H1 (cell line): ENCODE measurements around the gene SENP7. TPM values are rescaled to one million over a fixed set of nuclear protein-coding genes. Genes with fewer than 3 reads are reported as not detected.

Experiments used
- CTCF ChIA-PET: fragments of 300-600 bp; sonication (Branson Sonifier 250); formaldehyde crosslinking; loops from one replicate; lab custom pipeline; 2021; ENCODE audit not compliant: partially characterized antibody; lab: Charles Lee
- POLR2A ChIA-PET: fragments of 300-600 bp; sonication (Branson Sonifier 250); formaldehyde crosslinking; loops from one replicate; lab custom pipeline; 2021; ENCODE audit warnings: inconsistent platforms; ENCODE audit not compliant: partially characterized antibody; lab: Charles Lee
- DNase-seq, 2 experiments: peaks; one replicate each; pipeline versions ENCODE4 v3.0.0 to v3.0.0-alpha.2; 2010 to 2022; ENCODE audit warnings: low spot score in 2 of 2, low read depth in 1 of 2, mixed read lengths in 1 of 2
- FAIRE-seq: peaks from 2 replicates; lab custom pipeline; 2011; peaks lifted over from hg19 to GRCh38; lab: Jason Lieb, UNC
- H2AFZ ChIP-seq: 2 replicates; pipeline ENCODE4 v1.8.1; 2012; ENCODE audit warnings: low read length, inconsistent platforms
- H2AK5ac ChIP-seq: 2 replicates; pipeline ENCODE4 v1.6.1; 2013; ENCODE audit warnings: low read depth, low read length
- H2BK120ac ChIP-seq: replicated peaks from 2 replicates; pipeline ENCODE3; 2013; ENCODE audit warnings: low read depth, low read length, inconsistent platforms
- H2BK12ac ChIP-seq: 2 replicates; pipeline ENCODE4 v1.6.1; 2013; ENCODE audit warnings: low read depth, low read length
- H2BK15ac ChIP-seq: 2 replicates; pipeline ENCODE4 v1.6.1; 2013; ENCODE audit warnings: low read length
- H2BK20ac ChIP-seq: 2 replicates; pipeline ENCODE4 v1.6.1; 2013; ENCODE audit warnings: low read length
- H2BK5ac ChIP-seq: 2 replicates; pipeline ENCODE4 v1.6.1; 2013; ENCODE audit warnings: low read depth, low read length
- H3K14ac ChIP-seq: 2 replicates; pipeline ENCODE4 v1.6.1; 2013; ENCODE audit warnings: inconsistent platforms; ENCODE audit not compliant: insufficient read length
- H3K18ac ChIP-seq: 2 replicates; pipeline ENCODE4 v1.6.1; 2013; ENCODE audit warnings: low read length; ENCODE audit errors: extremely low read depth
- H3K23ac ChIP-seq: 2 replicates; pipeline ENCODE4 v1.6.1; 2013; ENCODE audit warnings: inconsistent platforms; ENCODE audit not compliant: insufficient read length
- H3K23me2 ChIP-seq: 2 replicates; pipeline ENCODE4 v1.6.1; 2013; ENCODE audit warnings: low read depth, low read length
- H3K27ac ChIP-seq: 2 replicates; pipeline ENCODE4 v1.6.1; 2011; ENCODE audit warnings: low read depth, low read length, inconsistent platforms
- H3K27me3 ChIP-seq, 4 experiments: replicated peaks in 1 of 4; 1 replicate in 1 of 4; 2 replicates in 3 of 4; pipeline versions ENCODE4 v1.6.1 to v1.8.1; 2011 to 2013; ENCODE audit warnings: low read length in 3 of 4, mild to moderate bottlenecking in 3 of 4, inconsistent platforms in 2 of 4, mixed read lengths in 2 of 4, moderate library complexity in 1 of 4; ENCODE audit not compliant: control insufficient read depth in 3 of 4, insufficient read depth in 3 of 4; ENCODE audit errors: extremely low read depth in 1 of 4
- H3K36me3 ChIP-seq, 4 experiments: 2 replicates each; pipeline versions ENCODE4 v1.6.1 to v1.8.1; 2011 to 2013; ENCODE audit warnings: mild to moderate bottlenecking in 4 of 4, low read length in 3 of 4, moderate library complexity in 2 of 4, control low read depth in 1 of 4, inconsistent platforms in 1 of 4; ENCODE audit not compliant: insufficient read depth in 4 of 4, control insufficient read depth in 2 of 4
- H3K4ac ChIP-seq: replicated peaks from 2 replicates; pipeline ENCODE3; 2013; ENCODE audit warnings: low read length, low read depth, mixed read lengths, inconsistent platforms; ENCODE audit not compliant: insufficient read length
- H3K4me1 ChIP-seq, 4 experiments: replicated peaks in 1 of 4; 1 replicate in 1 of 4; 2 replicates in 3 of 4; pipeline versions ENCODE4 v1.6.1 to v1.8.1; 2011 to 2013; ENCODE audit warnings: low read length in 3 of 4, inconsistent platforms in 2 of 4, mixed read lengths in 1 of 4; ENCODE audit not compliant: insufficient read depth in 4 of 4, control insufficient read depth in 3 of 4
- H3K4me2 ChIP-seq, 2 experiments: 2 replicates each; pipeline versions ENCODE4 v1.6.1 to v1.8.1; 2011 to 2013; ENCODE audit warnings: low read depth in 2 of 2, low read length in 2 of 2, control low read depth in 1 of 2, inconsistent platforms in 1 of 2, mild to moderate bottlenecking in 1 of 2; ENCODE audit not compliant: insufficient read depth in 1 of 2
- H3K4me3 ChIP-seq, 4 experiments: fragments of 200-600, 300-600 bp in 1 of 4; sonication (generic), shearing (Covaris generic), sonication (Bioruptor Twin) in 1 of 4; 2 replicates each; pipeline versions ENCODE4 v1.5.1 to v1.8.1; 2011 to 2016; ENCODE audit warnings: low read length in 4 of 4, low read depth in 3 of 4, control low read depth in 2 of 4, inconsistent platforms in 2 of 4, mild to moderate bottlenecking in 2 of 4, mixed read lengths in 1 of 4, moderate library complexity in 1 of 4; ENCODE audit not compliant: insufficient read depth in 2 of 4; ENCODE audit errors: extremely low read depth in 1 of 4
- H3K56ac ChIP-seq: replicated peaks from 2 replicates; pipeline ENCODE3; 2013; ENCODE audit warnings: low read depth, mild to moderate bottlenecking, mixed read lengths, low read length, inconsistent platforms; ENCODE audit not compliant: insufficient read length
- H3K79me1 ChIP-seq: 2 replicates; pipeline ENCODE4 v1.6.1; 2013; ENCODE audit warnings: low read depth, low read length, control low read depth
- H3K79me2 ChIP-seq, 2 experiments: 2 replicates each; pipeline versions ENCODE4 v1.6.1 to v1.8.1; 2012 to 2013; ENCODE audit warnings: low read length in 2 of 2, mild to moderate bottlenecking in 2 of 2, inconsistent platforms in 1 of 2; ENCODE audit not compliant: insufficient read depth in 2 of 2, control insufficient read depth in 1 of 2
- H3K9ac ChIP-seq, 4 experiments: replicated peaks in 1 of 4; 1 replicate in 1 of 4; 2 replicates in 3 of 4; pipeline versions ENCODE4 v1.6.1 to v1.8.1; 2011 to 2013; ENCODE audit warnings: low read depth in 3 of 4, low read length in 3 of 4, control low read depth in 2 of 4, mild to moderate bottlenecking in 2 of 4, moderate library complexity in 2 of 4, inconsistent platforms in 1 of 4; ENCODE audit errors: extremely low read depth in 1 of 4
- H3K9me3 ChIP-seq, 2 experiments: 2 replicates each; pipeline versions ENCODE4 v1.6.1 to v1.8.1; 2012 to 2013; ENCODE audit warnings: mild to moderate bottlenecking in 2 of 2, moderate library complexity in 2 of 2, control low read depth in 1 of 2, inconsistent platforms in 1 of 2, low read depth in 1 of 2, low read length in 1 of 2, mixed read lengths in 1 of 2; ENCODE audit not compliant: insufficient read depth in 2 of 2
- H4K20me1 ChIP-seq, 2 experiments: replicated peaks in 1 of 2; 2 replicates each; pipeline versions ENCODE3 to v1.8.1; 2011 to 2013; ENCODE audit warnings: inconsistent platforms in 2 of 2, low read length in 2 of 2, mild to moderate bottlenecking in 1 of 2; ENCODE audit not compliant: insufficient read depth in 2 of 2, control insufficient read depth in 1 of 2
- H4K5ac ChIP-seq: 2 replicates; pipeline ENCODE4 v1.6.1; 2013; ENCODE audit warnings: low read length, low read depth, mixed read lengths, inconsistent platforms; ENCODE audit not compliant: insufficient read length
- H4K8ac ChIP-seq: 2 replicates; pipeline ENCODE4 v1.8.0; 2013; ENCODE audit warnings: mild to moderate bottlenecking, moderate library complexity, low read length, inconsistent platforms; ENCODE audit not compliant: insufficient read depth; ENCODE audit errors: extremely low read depth
- H4K91ac ChIP-seq: replicated peaks from 2 replicates; pipeline ENCODE3; 2013; ENCODE audit warnings: low read length, mixed read lengths, inconsistent platforms; ENCODE audit not compliant: insufficient read length
- ASH2L ChIP-seq: fragments of 200-600, 300-600 bp; sonication (generic); IDR thresholded peaks from one replicate; pipeline ENCODE4 v1.7.1; 2017; ENCODE audit warnings: low read length
- BCL11A ChIP-seq, 2 experiments: IDR thresholded peaks; one replicate each; pipeline ENCODE4 v1.6.1; 2011; ENCODE audit warnings: low read depth in 2 of 2, low read length in 2 of 2, mild to moderate bottlenecking in 2 of 2
- CEBPB ChIP-seq: IDR thresholded peaks from 2 replicates; pipeline ENCODE4 v1.6.1; 2012; ENCODE audit warnings: low read depth, low read length
- CTBP2 ChIP-seq: IDR thresholded peaks from 2 replicates; pipeline ENCODE4 v1.7.0; 2011; ENCODE audit warnings: borderline replicate concordance, mild to moderate bottlenecking, moderate library complexity, mixed read lengths, low read length; ENCODE audit not compliant: insufficient read depth, insufficient read length
- FOSL1 ChIP-seq: IDR thresholded peaks from 2 replicates; pipeline ENCODE4 v1.6.1; 2011; ENCODE audit warnings: mild to moderate bottlenecking, low read depth, low read length, moderate library complexity; ENCODE audit not compliant: insufficient read depth
- GABPA ChIP-seq: IDR thresholded peaks from 2 replicates; pipeline ENCODE4 v1.6.1; 2011; ENCODE audit warnings: mild to moderate bottlenecking, low read length, moderate library complexity, borderline replicate concordance; ENCODE audit not compliant: insufficient read depth
- GTF2F1 ChIP-seq: IDR thresholded peaks from 2 replicates; pipeline ENCODE4 v1.6.1; 2012; ENCODE audit warnings: low read depth, low read length, improper control_type of control experiment, borderline replicate concordance
- HDAC2 ChIP-seq, 2 experiments: fragments of 300-600 bp in 1 of 2; sonication (generic) in 1 of 2; IDR thresholded peaks; 2 replicates each; pipeline ENCODE4 v1.6.1; 2011 to 2012; ENCODE audit warnings: low read depth in 2 of 2, low read length in 2 of 2, mild to moderate bottlenecking in 2 of 2, moderate library complexity in 2 of 2, borderline replicate concordance in 1 of 2, inconsistent platforms in 1 of 2
- JUN ChIP-seq: IDR thresholded peaks from 2 replicates; pipeline ENCODE4 v1.6.1; 2011; ENCODE audit warnings: low read depth, mild to moderate bottlenecking, improper control_type of control experiment, low read length
- SAP30 ChIP-seq: fragments of 300-600 bp; sonication (generic); IDR thresholded peaks from 2 replicates; pipeline ENCODE4 v1.7.1; 2012; ENCODE audit warnings: low read length, moderate library complexity, mild to moderate bottlenecking, inconsistent platforms; ENCODE audit not compliant: insufficient read depth, insufficient replicate concordance
- SIN3A ChIP-seq, 2 experiments: IDR thresholded peaks in 1 of 2; conservative IDR thresholded peaks in 1 of 2; 2 replicates each; pipeline ENCODE4 v1.6.1; 2011 to 2012; ENCODE audit warnings: low read length in 2 of 2, improper control_type of control experiment in 1 of 2, low read depth in 1 of 2, mild to moderate bottlenecking in 1 of 2
- SIX5 ChIP-seq: IDR thresholded peaks from 2 replicates; pipeline ENCODE4 v1.6.1; 2011; ENCODE audit warnings: mild to moderate bottlenecking, low read depth, low read length
- SP4 ChIP-seq: IDR thresholded peaks from 2 replicates; pipeline ENCODE4 v1.6.1; 2012; ENCODE audit warnings: low read length, inconsistent platforms
- WGBS, 2 experiments: shearing (Covaris generic) in 1 of 2; methylation state at CpG; one replicate each; pipeline versions ENCODE4 v1.1.6 to v1.1.7; 2013 to 2015; ENCODE audit warnings: low lambda C conversion rate in 2 of 2, mixed read lengths in 2 of 2, inconsistent platforms in 1 of 2, low coverage in 1 of 2, missing lambda C conversion rate in 1 of 2; ENCODE audit not compliant: insufficient replicate concordance in 2 of 2, insufficient coverage in 1 of 2, insufficient read length in 1 of 2; ENCODE audit errors: extremely low coverage in 1 of 2, missing lambda C conversion rate in 1 of 2; 5-methylcytosine and 5-hydroxymethylcytosine counted together
- polyA plus RNA-seq, 7 experiments: library from polyadenylated mRNA; depleted of rRNA in 3 of 7; stranded (reverse) in 5 of 7; unstranded in 2 of 7; fragments of >200 nt in 5 of 7; fragments of 200-250 nt in 2 of 7; gene quantifications; 1 replicate in 5 of 7; 2 replicates in 1 of 7; 4 replicates in 1 of 7; pipeline versions ENCODE4 v1.2.1 to v1.2.3, GENCODE V29; 2011 to 2013; ENCODE audit warnings: missing spikeins in 2 of 7, mixed read lengths in 2 of 7
- total RNA-seq: library from RNA; stranded (reverse); fragmentation: NEBNext Ultra II Directional; extraction: Animal tissue kit (Norgen Biotek cat#: 25700); gene quantifications from 2 replicates; pipeline ENCODE4 v1.2.1, GENCODE V29; 2021

The SENP7 gene
- total and polyA plus RNA-seq, 2 of the 8 experiments (the other 6 are each of a cell fraction or from before 2014, with no cell fraction given): 2.8 to 7.8 TPM

GRCh38 chr3:101531473-101532086 lies 18.6 kb upstream of the SENP7 start:
- Histone ChIP-seq H3K4me2 (no peak overlapping the region), H2BK120ac (peak overlapping the region; percentile 25), H2BK5ac (peak overlapping the region; percentile 69; the same call in 1 of the 2 replicates), H2AK5ac (no peak overlapping the region), H3K79me2 (no peaks in the 10 kb centered on the region), H3K9me3 (no peaks in the 10 kb centered on the region), H2BK20ac (no peak overlapping the region), H3K23me2 (no peaks in the 10 kb centered on the region), H4K5ac (no peak overlapping the region), H4K91ac (peak overlapping the region; percentile 12), H3K4me1 (peaks cover 6 to 21% (median 14%) of the 10 kb centered on the region in 4 experiments; a peak in 6 of 7 replicates), H3K4ac (no peak overlapping the region), H3K18ac (0 out of 2 replicates have a peak overlapping the region, but pooled peaks have one; percentile 29), H3K9ac (no peak overlapping the region), H3K56ac (no peak overlapping the region), H2AFZ (no peak overlapping the region), H3K79me1 (no peaks in the 10 kb centered on the region), H3K4me3 (no peak overlapping the region), H2BK15ac (no peak overlapping the region), H4K8ac (no peak overlapping the region), H3K27me3 (no peaks in the 10 kb centered on the region), H4K20me1 (no peaks in the 10 kb centered on the region), H3K23ac (no peak overlapping the region), H3K36me3 (no peaks in the 10 kb centered on the region), H3K14ac (no peak overlapping the region), H3K27ac (peak overlapping the region; percentile 19; the same call in 1 of the 2 replicates), H2BK12ac (no peak overlapping the region)
- CTCF ChIA-PET: interaction anchor here (1.3 kb wide), 1 partner anchor 13 kb away, joined by 4 read pairs; no protein-coding TSS in a partner anchor
- POLR2A ChIA-PET: no interaction called here
- WGBS, 2 experiments: 81% methylated on average over 2 of the region's 2 CpGs; no CpG with 5 or more reads in 1 of the 2 experiments
- FAIRE-seq (no peak), DNase-seq (no peak)
- no peak for TF ChIP-seq SIN3A (conservative IDR thresholded peaks at IDR 0.05 in 1 of 2, IDR thresholded peaks at IDR 0.05 in 1 of 2; ENCODE audit: low read depth in 1 of 2, low read length in 2 of 2)
- TF ChIP-seq ASH2L: no peak
- no peak for TF ChIP-seq SIX5
- TF ChIP-seq CTBP2: no peak
- TF ChIP-seq GTF2F1: no peak
- TF ChIP-seq GABPA: no peak
- TF ChIP-seq HDAC2 (IDR thresholded peaks at IDR 0.05; ENCODE audit: borderline replicate concordance in 1 of 2, low read depth in 2 of 2, low read length in 2 of 2): no peak
- no peak for TF ChIP-seq CEBPB
- TF ChIP-seq JUN: no peak
- no peak for TF ChIP-seq FOSL1
- TF ChIP-seq BCL11A (IDR thresholded peaks at IDR 0.05; ENCODE audit: low read depth in 2 of 2, low read length in 2 of 2): no peak
- no peak for TF ChIP-seq SAP30
- TF ChIP-seq SP4: no peak
